HT1080 (cell line): Measurements from ENCODE around the gene MSANTD3. TPM values are rescaled to one million over a fixed set of nuclear protein-coding genes. Genes with fewer than 3 reads are reported as not detected.

Experiments
- total RNA-seq: library from RNA; depleted of rRNA; stranded (reverse); fragments of >200 nt; shearing (Covaris generic); gene quantifications from 2 replicates; pipeline ENCODE4 v1.2.3, GENCODE V29; 2014; rRNA removed

Gene MSANTD3
- total RNA-seq, 1 experiment from 2014 or later, result 126 TPM

Other genes with a start within 250 kb of the MSANTD3 start
- gene TEX10, start 74.2 kb upstream of the MSANTD3 start, total RNA-seq, result 81.5 and 92.8 TPM in 2 replicates
- gene TMEFF1, start 46.0 kb downstream of the MSANTD3 start, total RNA-seq, result 0.61 and 1.2 TPM in 2 replicates
- gene CAVIN4, start 150.9 kb downstream of the MSANTD3 start, total RNA-seq, result 0.45 and 0.80 TPM in 2 replicates